MM.1S (cell line): Measurements from ENCODE around the gene INS.

Experiments
- DNase-seq: peaks from one replicate; pipeline ENCODE4 v3.0.0-alpha.2; 2015
- H2AFZ ChIP-seq: fragments of 300-600 bp; sonication (generic); 2 replicates; pipeline ENCODE4 v1.6.0; 2016; ENCODE audit warnings: antibody characterized with exemption, low read length
- H3F3A ChIP-seq: fragments of 300-600 bp; sonication (generic); 2 replicates; pipeline ENCODE4 v1.6.1; 2016; ENCODE audit warnings: mild to moderate bottlenecking, antibody characterized with exemption, low read length, moderate library complexity, mixed read lengths; ENCODE audit not compliant: insufficient read depth
- H3K27ac ChIP-seq: fragments of 300-600 bp; sonication (generic); 2 replicates; pipeline ENCODE4 v1.5.1; 2016; ENCODE audit warnings: mild to moderate bottlenecking, low read length
- H3K27me3 ChIP-seq: fragments of 300-600 bp; sonication (generic); replicated peaks from 2 replicates; pipeline ENCODE4 v1.6.0; 2016; ENCODE audit warnings: low read length; ENCODE audit not compliant: insufficient read depth
- H3K36me3 ChIP-seq: fragments of 300-600 bp; sonication (generic); replicated peaks from 2 replicates; pipeline ENCODE4 v1.6.1; 2016; ENCODE audit warnings: mild to moderate bottlenecking, low read length, mixed read lengths; ENCODE audit not compliant: insufficient read depth
- H3K4me1 ChIP-seq: fragments of 300-600 bp; sonication (generic); 2 replicates; pipeline ENCODE4 v1.6.1; 2016; ENCODE audit warnings: low read length, mixed read lengths
- H3K4me2 ChIP-seq: fragments of 300-600 bp; sonication (generic); 2 replicates; pipeline ENCODE4 v1.6.0; 2016; ENCODE audit warnings: low read depth, low read length
- H3K4me3 ChIP-seq: fragments of 300-600 bp; sonication (generic); 2 replicates; pipeline ENCODE4 v1.5.1; 2016; ENCODE audit warnings: low read length, mixed read lengths
- H3K79me2 ChIP-seq: fragments of 300-600 bp; sonication (generic); 2 replicates; pipeline ENCODE4 v1.6.1; 2016; ENCODE audit warnings: mixed run types, low read length, mixed read lengths
- H3K9ac ChIP-seq: fragments of 300-600 bp; sonication (generic); 2 replicates; pipeline ENCODE4 v1.6.1; 2016; ENCODE audit warnings: low read length, mixed read lengths
- H3K9me2 ChIP-seq: fragments of 300-600 bp; sonication (generic); replicated peaks from 2 replicates; pipeline ENCODE4 v1.6.1; 2016; ENCODE audit warnings: mild to moderate bottlenecking, low read length, mixed read lengths; ENCODE audit not compliant: insufficient read depth
- H3K9me3 ChIP-seq: fragments of 300-600 bp; sonication (generic); replicated peaks from 2 replicates; pipeline ENCODE4 v1.6.1; 2016; ENCODE audit warnings: mild to moderate bottlenecking, low read length, mixed read lengths; ENCODE audit not compliant: insufficient read depth
- H4K20me1 ChIP-seq: fragments of 300-600 bp; sonication (generic); 2 replicates; pipeline ENCODE4 v1.6.1; 2016; ENCODE audit warnings: mild to moderate bottlenecking, low read length, moderate library complexity, mixed read lengths; ENCODE audit not compliant: insufficient read depth
- EZH2 ChIP-seq: fragments of 300-600 bp; sonication (generic); optimal IDR thresholded peaks from 2 replicates; pipeline ENCODE3; 2017; ENCODE audit warnings: low read depth, mild to moderate bottlenecking, antibody characterized with exemption, low read length, mixed read lengths
- EZH2phosphoT487 ChIP-seq: fragments of 300-600 bp; sonication (generic); IDR thresholded peaks from 2 replicates; pipeline ENCODE4 v1.6.1; 2018; ENCODE audit warnings: antibody characterized with exemption, low read length
- TF ChIP-seq, protein P1 (sequence below): fragments of 300-600 bp; sonication (generic); IDR thresholded peaks from 2 replicates; pipeline ENCODE4 v1.5.1; 2016; ENCODE audit warnings: antibody characterized with exemption, low read length, mixed read lengths

Gene INS

DNA sequence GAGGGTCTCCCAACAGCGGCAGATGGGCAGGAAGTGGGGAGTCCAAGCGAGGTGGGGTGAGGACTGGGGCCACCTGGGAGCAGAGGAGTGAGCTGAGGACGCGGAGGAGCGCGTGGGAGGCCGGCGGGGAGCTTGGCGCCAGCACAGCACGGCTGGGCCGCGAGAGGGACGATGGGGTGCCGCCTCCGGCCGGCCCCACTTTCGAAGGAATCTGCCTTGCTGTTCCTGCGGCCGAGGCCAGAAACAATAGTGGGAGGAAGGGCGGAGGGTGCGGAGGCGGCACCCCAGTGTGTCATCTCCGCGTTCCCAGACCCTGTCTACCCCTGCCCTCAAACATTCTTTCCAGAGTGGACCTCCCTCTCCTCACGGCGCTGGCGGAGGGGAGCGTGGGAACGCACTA is 5.5 kb downstream of the INS start:
- Histone ChIP-seq H3K4me3 (no peak overlapping the region), H3F3A (no peaks in the 10 kb centered on the region), H3K79me2 (no peaks in the 10 kb centered on the region), H3K9me2 (no peaks in the 10 kb centered on the region), H3K27me3 (peaks cover 71% of the 10 kb centered on the region), H2AFZ (no peak overlapping the region), H3K27ac (no peak overlapping the region), H3K36me3 (no peaks in the 10 kb centered on the region), H3K4me1 (no peaks in the 10 kb centered on the region), H3K9me3 (no peaks in the 10 kb centered on the region), H3K9ac (no peak overlapping the region), H3K4me2 (no peak overlapping the region), H4K20me1 (no peaks in the 10 kb centered on the region)
- DNase-seq: no peak
- no peak for TF ChIP-seq EZH2
- TF ChIP-seq, protein P1, sequence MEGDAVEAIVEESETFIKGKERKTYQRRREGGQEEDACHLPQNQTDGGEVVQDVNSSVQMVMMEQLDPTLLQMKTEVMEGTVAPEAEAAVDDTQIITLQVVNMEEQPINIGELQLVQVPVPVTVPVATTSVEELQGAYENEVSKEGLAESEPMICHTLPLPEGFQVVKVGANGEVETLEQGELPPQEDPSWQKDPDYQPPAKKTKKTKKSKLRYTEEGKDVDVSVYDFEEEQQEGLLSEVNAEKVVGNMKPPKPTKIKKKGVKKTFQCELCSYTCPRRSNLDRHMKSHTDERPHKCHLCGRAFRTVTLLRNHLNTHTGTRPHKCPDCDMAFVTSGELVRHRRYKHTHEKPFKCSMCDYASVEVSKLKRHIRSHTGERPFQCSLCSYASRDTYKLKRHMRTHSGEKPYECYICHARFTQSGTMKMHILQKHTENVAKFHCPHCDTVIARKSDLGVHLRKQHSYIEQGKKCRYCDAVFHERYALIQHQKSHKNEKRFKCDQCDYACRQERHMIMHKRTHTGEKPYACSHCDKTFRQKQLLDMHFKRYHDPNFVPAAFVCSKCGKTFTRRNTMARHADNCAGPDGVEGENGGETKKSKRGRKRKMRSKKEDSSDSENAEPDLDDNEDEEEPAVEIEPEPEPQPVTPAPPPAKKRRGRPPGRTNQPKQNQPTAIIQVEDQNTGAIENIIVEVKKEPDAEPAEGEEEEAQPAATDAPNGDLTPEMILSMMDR: no peak
- TF ChIP-seq EZH2phosphoT487: no peak

DNA sequence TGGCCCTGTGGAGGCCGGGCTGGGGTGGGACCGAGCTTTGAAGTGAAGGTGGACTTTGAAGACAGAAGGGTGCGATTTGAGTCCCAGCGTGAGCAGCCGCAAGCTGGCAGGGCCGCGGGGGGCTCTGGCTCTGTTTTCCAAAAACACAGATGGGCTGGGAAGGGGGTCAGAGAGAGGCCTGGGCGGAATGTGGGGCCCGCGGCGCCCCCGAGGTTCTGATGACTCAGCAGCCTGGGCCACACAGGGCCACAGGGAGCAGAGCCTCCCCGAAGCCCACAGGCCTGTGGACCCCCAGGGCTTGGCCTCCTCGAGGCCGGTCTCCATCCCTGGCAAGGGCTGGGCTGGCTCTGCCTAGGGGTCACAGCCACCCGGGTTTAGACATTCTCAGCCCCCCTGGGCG is 6.1 kb downstream of the INS start:
- no peak overlapping the region for H3K4me3 ChIP-seq
- H3K79me2 ChIP-seq: no peaks in the 10 kb centered on the region
- H3F3A ChIP-seq: no peaks in the 10 kb centered on the region
- no peak overlapping the region for H2AFZ ChIP-seq
- H3K9ac ChIP-seq: no peak overlapping the region
- no peak overlapping the region for H3K27ac ChIP-seq
- no peaks in the 10 kb centered on the region for H4K20me1 ChIP-seq
- H3K9me3 ChIP-seq: no peaks in the 10 kb centered on the region
- TF ChIP-seq, protein P1: no peak
- no peak for TF ChIP-seq EZH2
- TF ChIP-seq EZH2phosphoT487: no peak
- H3K4me1 ChIP-seq: no peaks in the 10 kb centered on the region
- DNase-seq: no peak
- H3K27me3 ChIP-seq: peaks cover 71% of the 10 kb centered on the region
- no peaks in the 10 kb centered on the region for H3K36me3 ChIP-seq
- H3K9me2 ChIP-seq: no peaks in the 10 kb centered on the region
- H3K4me2 ChIP-seq: no peak overlapping the region

DNA sequence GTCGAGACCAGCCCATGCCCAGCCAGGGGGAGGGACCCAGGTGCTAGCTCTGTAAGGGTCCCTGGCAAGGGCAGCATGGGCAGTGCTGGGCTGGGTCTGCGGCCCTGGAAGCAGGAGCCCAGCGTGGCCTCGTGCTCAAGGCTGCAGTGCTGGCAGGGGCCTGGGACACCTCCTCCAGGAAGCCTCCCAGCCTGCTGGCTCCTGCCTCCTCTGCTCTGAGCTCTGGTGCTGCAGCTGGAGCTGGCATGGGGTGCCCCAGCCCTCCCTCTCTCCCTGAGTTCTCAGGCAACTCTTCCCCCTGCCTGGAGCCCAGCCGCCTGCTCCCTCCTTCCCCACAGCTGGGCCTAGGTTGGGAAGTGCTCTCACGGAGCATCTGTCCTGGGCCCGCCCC is 6.8 kb downstream of the INS start:
- Histone ChIP-seq H3K9me2 (no peaks in the 10 kb centered on the region), H3K9me3 (no peaks in the 10 kb centered on the region), H3K4me2 (no peak overlapping the region), H3K4me1 (no peaks in the 10 kb centered on the region), H2AFZ (no peak overlapping the region), H3K4me3 (no peak overlapping the region), H3K27me3 (peaks cover 72% of the 10 kb centered on the region), H4K20me1 (no peaks in the 10 kb centered on the region), H3K79me2 (no peaks in the 10 kb centered on the region), H3K36me3 (no peaks in the 10 kb centered on the region), H3F3A (no peaks in the 10 kb centered on the region), H3K27ac (no peak overlapping the region), H3K9ac (no peak overlapping the region)
- TF ChIP-seq EZH2phosphoT487 (no peak), EZH2 (no peak)
- TF ChIP-seq, protein P1: no peak
- DNase-seq: no peak
